Measurements from ENCODE around the gene PLK1. TPM values are rescaled to one million over a fixed set of nuclear protein-coding genes. Genes with fewer than 3 reads are reported as not detected.

Gene PLK1
- total RNA-seq, 1 donor from 2014 or later, result 22.4 TPM

- no peak for DNase-seq (ENCODE audit: low read depth, low spot score)
Observed at GRCh38 chr16:23679274-23679985, 741 bp downstream of the PLK1 start.

- no peak for DNase-seq (ENCODE audit: low read depth, low spot score)
Observed at GRCh38 chr16:23679986-23680336, 1.3 kb downstream of the PLK1 start.

- DNase-seq (ENCODE audit: low read depth, low spot score), result no peak
Observed at GRCh38 chr16:23682181-23682580, 3.5 kb downstream of the PLK1 start.

- DNase-seq (ENCODE audit: low read depth, low spot score), result no peak
Observed at GRCh38 chr16:23683487-23683886, 4.8 kb downstream of the PLK1 start.

- DNase-seq (ENCODE audit: low read depth, low spot score), result no peak
Observed at GRCh38 chr16:23687034-23687808, 8.5 kb downstream of the PLK1 start.

GRCh38 chr16:23689442-23690187 is 10.9 kb downstream of the PLK1 start:
- DNase-seq (ENCODE audit: low read depth, low spot score), result no peak

GRCh38 chr16:23690771-23691482 is 12.2 kb downstream of the PLK1 start:
- DNase-seq (ENCODE audit: low read depth, low spot score), result no peak

- DNase-seq (ENCODE audit: low read depth, low spot score), result no peak
Observed at GRCh38 chr16:23691483-23692189, 12.9 kb downstream of the PLK1 start.

- DNase-seq (ENCODE audit: low read depth, low spot score), result no peak
Observed at GRCh38 chr16:23692190-23692837, 13.6 kb downstream of the PLK1 start.

- no peak for DNase-seq (ENCODE audit: low read depth, low spot score)
Observed at GRCh38 chr16:23694265-23694643, 15.6 kb downstream of the PLK1 start.

GRCh38 chr16:23694644-23695373 is 16.1 kb downstream of the PLK1 start:
- no peak for DNase-seq (ENCODE audit: low read depth, low spot score)

- no peak for DNase-seq (ENCODE audit: low read depth, low spot score)
Observed at GRCh38 chr16:23695756-23696155, 17.1 kb downstream of the PLK1 start.

GRCh38 chr16:23699100-23699499 is 20.4 kb downstream of the PLK1 start:
- no peak for DNase-seq (ENCODE audit: low read depth, low spot score)

GRCh38 chr16:23700093-23700492 is 21.4 kb downstream of the PLK1 start:
- DNase-seq (ENCODE audit: low read depth, low spot score), result no peak

GRCh38 chr16:23700509-23700908 is 21.8 kb downstream of the PLK1 start:
- no peak for DNase-seq (ENCODE audit: low read depth, low spot score)

- no peak for DNase-seq (ENCODE audit: low read depth, low spot score)
Observed at GRCh38 chr16:23701045-23701444, 22.4 kb downstream of the PLK1 start.

GRCh38 chr16:23702951-23703350 is 24.3 kb downstream of the PLK1 start:
- DNase-seq (ENCODE audit: low read depth, low spot score), result no peak

- no peak for DNase-seq (ENCODE audit: low read depth, low spot score)
Observed at GRCh38 chr16:23704772-23705516, 26.3 kb downstream of the PLK1 start.

- DNase-seq (ENCODE audit: low read depth, low spot score), result no peak
Observed at GRCh38 chr16:23705517-23705902, 26.8 kb downstream of the PLK1 start.

Data from pulmonary artery endothelial cell (primary cell).